ENCODE measurements around the gene FGGY. TPM values are rescaled to one million over a fixed set of nuclear protein-coding genes. Genes with fewer than 3 reads are reported as not detected.

Gene FGGY
- total and polyA plus RNA-seq, 2 donors = 15.6 to 25.3 TPM

- DNase-seq (ENCODE audit: low read depth in 6 of 9, low spot score in 9 of 9) = no peak
- Histone ChIP-seq H3K9me3 (ENCODE audit: control insufficient read depth in 2 of 2, insufficient read depth in 1 of 2, low read length in 1 of 2) (no peaks in the 10 kb centered on the region), H3K4me3 (ENCODE audit: low read length in 2 of 2) (no peak overlapping the region), H3K27me3 (ENCODE audit: control insufficient read depth in 2 of 2, insufficient read depth in 1 of 2, low read length in 1 of 2) (no peaks in the 10 kb centered on the region), H3K36me3 (ENCODE audit: control insufficient read depth in 2 of 2, insufficient read depth in 2 of 2, low read length in 1 of 2) (no peaks in the 10 kb centered on the region), H3K4me1 (ENCODE audit: control insufficient read depth in 2 of 2, insufficient read depth in 2 of 2, low read length in 2 of 2) (no peaks in the 10 kb centered on the region), H3K27ac (ENCODE audit: low read depth in 1 of 2, low read length in 1 of 2) (no peak overlapping the region)
- WGBS = over 99% methylated on average over 2 of the region's 2 CpGs
These were observed 63.8 kb downstream of the FGGY start for GRCh38 chr1:59360729-59361128.

GRCh38 chr1:59361766-59362165 is 64.9 kb downstream of the FGGY start:
- no peak for DNase-seq (ENCODE audit: low read depth in 6 of 9, low spot score in 9 of 9)
- WGBS = 99% methylated on average over 8 of the region's 8 CpGs
- no peaks in the 10 kb centered on the region for H3K4me1 ChIP-seq (ENCODE audit: control insufficient read depth in 2 of 2, insufficient read depth in 2 of 2, low read length in 2 of 2)
- no peak overlapping the region for H3K4me3 ChIP-seq (ENCODE audit: low read length in 2 of 2)
- no peaks in the 10 kb centered on the region for H3K36me3 ChIP-seq (ENCODE audit: control insufficient read depth in 2 of 2, insufficient read depth in 2 of 2, low read length in 1 of 2)
- no peaks in the 10 kb centered on the region for H3K9me3 ChIP-seq (ENCODE audit: control insufficient read depth in 2 of 2, insufficient read depth in 1 of 2, low read length in 1 of 2)
- no peak overlapping the region for H3K27ac ChIP-seq (ENCODE audit: low read depth in 1 of 2, low read length in 1 of 2)
- H3K27me3 ChIP-seq (ENCODE audit: control insufficient read depth in 2 of 2, insufficient read depth in 1 of 2, low read length in 1 of 2) = no peaks in the 10 kb centered on the region

DNA sequence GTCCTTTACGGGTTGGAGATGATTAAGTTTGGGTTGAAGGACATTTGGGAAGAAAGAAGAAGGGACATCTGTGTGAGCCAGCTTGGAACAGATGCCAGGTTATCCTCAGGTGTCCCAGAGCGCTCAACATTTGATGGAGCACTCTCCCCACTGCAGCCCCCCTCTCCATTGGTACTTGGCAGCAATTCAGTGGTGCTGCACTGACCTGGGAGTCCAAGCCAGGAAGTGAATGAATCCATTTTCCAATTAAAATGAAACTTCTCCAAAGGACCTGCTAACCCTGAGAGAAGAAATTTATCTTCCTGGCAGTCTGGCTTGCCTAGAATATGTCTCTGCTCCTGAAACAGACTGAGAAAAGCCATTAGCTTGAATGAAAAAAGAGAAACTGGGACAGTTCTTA is 67.1 kb downstream of the FGGY start:
- Histone ChIP-seq H3K27ac (ENCODE audit: low read depth in 1 of 2, low read length in 1 of 2) (no peak overlapping the region), H3K36me3 (ENCODE audit: control insufficient read depth in 2 of 2, insufficient read depth in 2 of 2, low read length in 1 of 2) (no peaks in the 10 kb centered on the region), H3K4me1 (ENCODE audit: control insufficient read depth in 2 of 2, insufficient read depth in 2 of 2, low read length in 2 of 2) (no peaks in the 10 kb centered on the region), H3K9me3 (ENCODE audit: control insufficient read depth in 2 of 2, insufficient read depth in 1 of 2, low read length in 1 of 2) (no peaks in the 10 kb centered on the region), H3K27me3 (ENCODE audit: control insufficient read depth in 2 of 2, insufficient read depth in 1 of 2, low read length in 1 of 2) (no peaks in the 10 kb centered on the region), H3K4me3 (ENCODE audit: low read length in 2 of 2) (no peak overlapping the region)
- 97% methylated on average over 2 of the region's 2 CpGs for WGBS
- no peak for DNase-seq (ENCODE audit: low read depth in 6 of 9, low spot score in 9 of 9)

GRCh38 chr1:59366346-59366745 is 69.5 kb downstream of the FGGY start:
- H3K4me1 ChIP-seq (ENCODE audit: control insufficient read depth in 2 of 2, insufficient read depth in 2 of 2, low read length in 2 of 2) = no peaks in the 10 kb centered on the region
- H3K27ac ChIP-seq (ENCODE audit: low read depth in 1 of 2, low read length in 1 of 2) = no peak overlapping the region
- H3K27me3 ChIP-seq (ENCODE audit: control insufficient read depth in 2 of 2, insufficient read depth in 1 of 2, low read length in 1 of 2) = no peaks in the 10 kb centered on the region
- 97% methylated on average over 5 of the region's 5 CpGs for WGBS
- no peak overlapping the region for H3K4me3 ChIP-seq (ENCODE audit: low read length in 2 of 2)
- no peak for DNase-seq (ENCODE audit: low read depth in 6 of 9, low spot score in 9 of 9)
- H3K9me3 ChIP-seq (ENCODE audit: control insufficient read depth in 2 of 2, insufficient read depth in 1 of 2, low read length in 1 of 2) = no peaks in the 10 kb centered on the region
- H3K36me3 ChIP-seq (ENCODE audit: control insufficient read depth in 2 of 2, insufficient read depth in 2 of 2, low read length in 1 of 2) = no peaks in the 10 kb centered on the region

- no peak overlapping the region for H3K4me3 ChIP-seq (ENCODE audit: low read length in 2 of 2)
- no peaks in the 10 kb centered on the region for H3K4me1 ChIP-seq (ENCODE audit: control insufficient read depth in 2 of 2, insufficient read depth in 2 of 2, low read length in 2 of 2)
- H3K9me3 ChIP-seq (ENCODE audit: control insufficient read depth in 2 of 2, insufficient read depth in 1 of 2, low read length in 1 of 2) = no peaks in the 10 kb centered on the region
- H3K27me3 ChIP-seq (ENCODE audit: control insufficient read depth in 2 of 2, insufficient read depth in 1 of 2, low read length in 1 of 2) = no peaks in the 10 kb centered on the region
- no peaks in the 10 kb centered on the region for H3K36me3 ChIP-seq (ENCODE audit: control insufficient read depth in 2 of 2, insufficient read depth in 2 of 2, low read length in 1 of 2)
- no peak for DNase-seq (ENCODE audit: low read depth in 6 of 9, low spot score in 9 of 9)
- peak overlapping the region in 1 of 2 donors; percentile 18 for H3K27ac ChIP-seq (ENCODE audit: low read depth in 1 of 2, low read length in 1 of 2)
- WGBS = 87% methylated on average over 6 of the region's 6 CpGs
These were observed 70.6 kb downstream of the FGGY start for GRCh38 chr1:59367301-59368007.

DNA sequence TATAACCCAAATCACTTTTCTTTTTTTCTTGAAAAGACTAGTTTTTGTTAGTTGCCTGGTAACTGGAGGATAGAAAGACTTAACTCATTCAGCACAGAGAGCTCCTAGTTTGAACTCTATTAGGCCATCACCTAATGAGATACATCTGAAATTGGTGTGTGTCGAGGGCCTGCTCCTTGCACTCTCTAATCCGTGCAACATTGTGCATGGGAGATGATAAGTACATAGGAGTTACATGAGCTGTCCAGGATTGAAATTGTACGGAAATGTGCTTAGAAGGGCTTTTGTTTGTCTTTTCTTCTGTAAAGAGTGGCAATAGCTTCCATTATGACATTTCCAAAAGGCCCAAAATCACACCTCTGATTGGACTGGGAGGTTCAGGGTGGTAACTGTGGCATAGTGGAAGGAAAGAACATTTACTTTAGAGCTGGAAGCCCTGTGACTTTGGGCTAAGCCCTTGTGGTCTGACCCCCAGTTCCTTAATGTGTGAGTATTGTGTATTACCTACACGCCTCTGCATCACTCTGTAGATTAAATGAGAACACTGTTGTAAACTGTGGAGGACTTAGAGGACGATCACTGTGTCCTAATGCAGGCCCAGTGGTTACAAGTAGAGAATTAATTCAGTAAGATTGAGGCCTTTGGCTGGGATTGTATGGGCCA is 71.2 kb downstream of the FGGY start:
- Histone ChIP-seq H3K36me3 (ENCODE audit: control insufficient read depth in 2 of 2, insufficient read depth in 2 of 2, low read length in 1 of 2) (no peaks in the 10 kb centered on the region), H3K4me1 (ENCODE audit: control insufficient read depth in 2 of 2, insufficient read depth in 2 of 2, low read length in 2 of 2) (no peaks in the 10 kb centered on the region), H3K27ac (ENCODE audit: low read depth in 1 of 2, low read length in 1 of 2) (no peak overlapping the region), H3K4me3 (ENCODE audit: low read length in 2 of 2) (no peak overlapping the region), H3K27me3 (ENCODE audit: control insufficient read depth in 2 of 2, insufficient read depth in 1 of 2, low read length in 1 of 2) (no peaks in the 10 kb centered on the region), H3K9me3 (ENCODE audit: control insufficient read depth in 2 of 2, insufficient read depth in 1 of 2, low read length in 1 of 2) (no peaks in the 10 kb centered on the region)
- 95% methylated on average over 5 of the region's 5 CpGs for WGBS
- DNase-seq (ENCODE audit: low read depth in 6 of 9, low spot score in 9 of 9) = no peak

DNA sequence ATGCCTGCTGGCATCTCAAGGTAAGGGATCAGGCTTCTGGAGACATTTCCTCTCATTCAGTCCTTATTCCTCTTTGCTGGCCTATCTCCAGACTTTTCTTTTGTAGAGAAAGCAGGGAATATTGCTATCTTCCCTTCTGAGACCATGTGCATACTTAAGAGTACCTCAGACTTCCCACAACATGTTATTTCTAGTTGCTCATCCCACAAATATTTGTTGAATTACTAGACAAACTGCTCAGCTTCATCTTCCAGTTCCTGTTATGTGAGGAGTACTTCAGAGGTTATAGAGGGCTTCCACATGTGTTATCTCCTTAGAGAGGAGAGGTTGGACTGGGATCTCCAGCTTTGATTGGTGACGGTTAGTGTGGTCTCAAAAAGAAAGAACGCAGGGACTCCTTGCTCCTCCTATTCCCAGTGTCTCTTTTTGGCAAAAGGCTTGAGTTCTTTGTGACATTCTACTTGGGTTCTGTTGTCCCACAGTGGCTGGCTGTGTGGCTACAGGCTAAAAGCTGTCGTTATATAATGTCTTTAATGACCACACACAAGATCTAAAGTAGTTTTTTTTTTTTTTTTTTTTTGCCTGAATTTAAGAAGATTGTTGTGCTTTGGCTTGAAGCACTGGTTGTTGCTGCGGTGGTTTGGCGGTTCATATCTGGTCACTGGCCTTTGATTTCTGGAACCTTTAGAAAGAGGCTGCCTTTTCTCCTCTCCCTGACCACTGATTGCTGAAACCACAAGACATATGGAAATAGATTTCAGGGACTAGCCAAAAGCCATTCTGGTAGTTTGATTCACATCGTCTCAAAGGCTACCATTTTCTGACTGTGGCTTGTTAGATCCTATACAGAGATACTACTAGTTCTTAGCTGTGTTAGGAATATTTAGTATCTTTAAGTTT is 78.7 kb downstream of the FGGY start:
- DNase-seq (ENCODE audit: low read depth in 6 of 9, low spot score in 9 of 9) = no peak
- no peak overlapping the region for H3K4me3 ChIP-seq (ENCODE audit: low read length in 2 of 2)
- H3K4me1 ChIP-seq (ENCODE audit: control insufficient read depth in 2 of 2, insufficient read depth in 2 of 2, low read length in 2 of 2) = no peaks in the 10 kb centered on the region
- no peak overlapping the region for H3K27ac ChIP-seq (ENCODE audit: low read depth in 1 of 2, low read length in 1 of 2)
- no peaks in the 10 kb centered on the region for H3K27me3 ChIP-seq (ENCODE audit: control insufficient read depth in 2 of 2, insufficient read depth in 1 of 2, low read length in 1 of 2)
- WGBS = 97% methylated on average over 6 of the region's 6 CpGs
- no peaks in the 10 kb centered on the region for H3K9me3 ChIP-seq (ENCODE audit: control insufficient read depth in 2 of 2, insufficient read depth in 1 of 2, low read length in 1 of 2)
- H3K36me3 ChIP-seq (ENCODE audit: control insufficient read depth in 2 of 2, insufficient read depth in 2 of 2, low read length in 1 of 2) = no peaks in the 10 kb centered on the region

DNA sequence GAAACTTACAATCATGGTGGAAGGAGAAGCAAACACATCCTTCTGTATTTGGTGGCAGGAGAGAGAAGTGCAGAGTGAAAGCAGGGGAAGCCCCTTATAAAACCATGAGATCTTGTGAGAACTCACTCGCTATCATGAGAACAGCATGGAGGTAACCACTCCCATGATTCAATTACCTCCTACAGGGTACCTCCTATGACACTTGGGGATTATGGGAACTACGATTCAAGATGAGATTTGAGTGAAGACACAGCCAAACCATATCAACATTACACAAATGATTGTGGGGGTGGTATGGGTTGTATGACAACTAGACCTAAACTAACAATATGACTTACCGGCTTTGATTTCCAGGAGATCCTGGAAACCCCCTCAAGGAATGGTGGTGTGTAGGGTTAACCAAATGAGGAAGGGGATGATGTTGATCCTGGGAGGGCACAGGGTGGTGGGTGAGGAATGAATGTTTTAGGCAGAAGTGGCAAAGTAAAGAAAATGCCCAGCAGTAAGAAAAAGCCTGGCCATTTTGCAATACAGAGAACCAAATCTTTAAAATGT is 80.5 kb downstream of the FGGY start:
- H3K27me3 ChIP-seq (ENCODE audit: control insufficient read depth in 2 of 2, insufficient read depth in 1 of 2, low read length in 1 of 2) = no peaks in the 10 kb centered on the region
- H3K4me3 ChIP-seq (ENCODE audit: low read length in 2 of 2) = no peak overlapping the region
- no peak for DNase-seq (ENCODE audit: low read depth in 6 of 9, low spot score in 9 of 9)
- no peaks in the 10 kb centered on the region for H3K4me1 ChIP-seq (ENCODE audit: control insufficient read depth in 2 of 2, insufficient read depth in 2 of 2, low read length in 2 of 2)
- no peak overlapping the region for H3K27ac ChIP-seq (ENCODE audit: low read depth in 1 of 2, low read length in 1 of 2)
- H3K9me3 ChIP-seq (ENCODE audit: control insufficient read depth in 2 of 2, insufficient read depth in 1 of 2, low read length in 1 of 2) = no peaks in the 10 kb centered on the region
- no peaks in the 10 kb centered on the region for H3K36me3 ChIP-seq (ENCODE audit: control insufficient read depth in 2 of 2, insufficient read depth in 2 of 2, low read length in 1 of 2)
- 97% methylated on average over 3 of the region's 3 CpGs for WGBS
